IMR-90 (cell line): Measurements from ENCODE around the gene STAT3. TPM values are rescaled to one million over a fixed set of nuclear protein-coding genes. Genes with fewer than 3 reads are reported as not detected.

Experiments
- CTCF ChIP-seq: conservative IDR thresholded peaks from 2 replicates; pipeline ENCODE4 v1.5.1; 2012; ENCODE audit warnings: mild to moderate bottlenecking, low read depth, low read length, improper control_type of control experiment
- polyA plus RNA-seq, 3 experiments: library from polyadenylated mRNA; depleted of rRNA; stranded (reverse); fragments of >200 nt; gene quantifications; 2 replicates each; pipeline ENCODE4 v1.2.3, GENCODE V29; 2012; ENCODE audit warnings: low replicate concordance in 1 of 3
- total RNA-seq: library from RNA; depleted of rRNA; stranded (reverse); fragments of >200 nt; gene quantifications from 2 replicates; pipeline ENCODE4 v1.2.3, GENCODE V29; 2012

The STAT3 gene
- total and polyA plus RNA-seq, 2 of the 4 experiments (the other 2 are of a cell fraction), result 47.2 to 66.3 TPM

- TF ChIP-seq CTCF, result peak; percentile 82
Measured at GRCh38 chr17:42428141-42428944, 40.1 kb upstream of the STAT3 start (continued).
